Endometrial microvascular endothelial cells (primary cell): ENCODE measurements around the gene SLC1A4. TPM values are rescaled to one million over a fixed set of nuclear protein-coding genes. Genes with fewer than 3 reads are reported as not detected.
"Not testable (repeated sequence)": the region's sequence is repeated elsewhere in the genome, so short reads cannot be mapped to it uniquely, and the experiment has no call there.

Experiments used
- in situ Hi-C: cut with HindIII; loops from 2 replicates; pipeline ENCODE4 v1.10.0; 2017; ENCODE audit warnings: low sequenced_read_pairs, low pct_unique_long_range_greater_than_20kb; ENCODE audit errors: inconsistent ontology term
- total RNA-seq: library from RNA; depleted of rRNA; stranded (reverse); fragments of >200 nt; gene quantifications from one replicate; pipeline ENCODE4 v1.2.3, GENCODE V29; 2015; ENCODE audit errors: inconsistent ontology term

The SLC1A4 gene
- total RNA-seq, 1 donor from 2014 or later: 5.6 TPM

- in situ Hi-C loops: no loop called here
These were observed 28.4 kb upstream of the SLC1A4 start for GRCh38 chr2:64960819-64961218.

- in situ Hi-C loops: not testable (repeated sequence)
These were observed 26.1 kb upstream of the SLC1A4 start for GRCh38 chr2:64963138-64963537.

- in situ Hi-C loops: no loop called here
These were observed 25.5 kb upstream of the SLC1A4 start for GRCh38 chr2:64963719-64964118.

GRCh38 chr2:64966017-64966416 is 23.2 kb upstream of the SLC1A4 start:
- in situ Hi-C loops: no loop called here

GRCh38 chr2:64966839-64967238 is 22.4 kb upstream of the SLC1A4 start:
- in situ Hi-C loops: no loop called here

GRCh38 chr2:64967601-64968000 is 21.6 kb upstream of the SLC1A4 start:
- in situ Hi-C loops: no loop called here

GRCh38 chr2:64969086-64969485 is 20.1 kb upstream of the SLC1A4 start:
- in situ Hi-C loops: not testable (repeated sequence)

GRCh38 chr2:64970495-64970894 is 18.7 kb upstream of the SLC1A4 start:
- in situ Hi-C loops: no loop called here

- in situ Hi-C loops: no loop called here
These were observed 16.8 kb upstream of the SLC1A4 start for GRCh38 chr2:64972426-64972825.

- in situ Hi-C loops: no loop called here
These were observed 16.3 kb upstream of the SLC1A4 start for GRCh38 chr2:64972876-64973275.

- in situ Hi-C loops: no loop called here
These were observed 13.9 kb upstream of the SLC1A4 start for GRCh38 chr2:64975232-64975821.

- in situ Hi-C loops: no loop called here
These were observed 12.9 kb upstream of the SLC1A4 start for GRCh38 chr2:64976276-64976675.

- in situ Hi-C loops: no loop called here
These were observed 10.5 kb upstream of the SLC1A4 start for GRCh38 chr2:64978514-64979268.

- in situ Hi-C loops: no loop called here
These were observed 9.5 kb upstream of the SLC1A4 start for GRCh38 chr2:64979744-64980143.

GRCh38 chr2:64980183-64980582 is 9.0 kb upstream of the SLC1A4 start:
- in situ Hi-C loops: no loop called here

- in situ Hi-C loops: no loop called here
These were observed 6.8 kb upstream of the SLC1A4 start for GRCh38 chr2:64982311-64982857.

- in situ Hi-C loops: no loop called here
These were observed 6.3 kb upstream of the SLC1A4 start for GRCh38 chr2:64982932-64983331.

GRCh38 chr2:64985447-64985846 is 3.8 kb upstream of the SLC1A4 start:
- in situ Hi-C loops: no loop called here

- in situ Hi-C loops: no loop called here
These were observed 1.9 kb upstream of the SLC1A4 start for GRCh38 chr2:64987001-64987955.
